Measurements from ENCODE around the gene PNMA6E.
"Not testable (repeated sequence)": the region's sequence is repeated elsewhere in the genome, so short reads cannot be mapped to it uniquely, and the experiment has no call there.

Gene PNMA6E

GRCh38 chrX:153395613-153396319 is 5.4 kb downstream of the PNMA6E start:
- Histone ChIP-seq H3K4me3 (ENCODE audit: insufficient read depth, low read length, poor library complexity, severe bottlenecking) (no peak overlapping the region), H3K36me3 (ENCODE audit: low read length) (no peaks in the 10 kb centered on the region), H4K20me1 (ENCODE audit: low read depth, low read length) (no peaks in the 10 kb centered on the region), H2AFZ (ENCODE audit: low read depth, low read length, severe bottlenecking) (no peak overlapping the region), H3K27ac (ENCODE audit: low read depth, low read length) (no peak overlapping the region), H3F3A (ENCODE audit: insufficient read depth) (no peaks in the 10 kb centered on the region), H3K9me3 (ENCODE audit: insufficient read depth, low read length) (no peaks in the 10 kb centered on the region), H3K4me2 (ENCODE audit: low read depth, low read length, poor library complexity, severe bottlenecking) (no peak overlapping the region), H3K9me2 (replicated peaks; ENCODE audit: insufficient read depth, low read length) (no peaks in the 10 kb centered on the region), H3K27me3 (ENCODE audit: low read length) (no peaks in the 10 kb centered on the region), H3K79me2 (ENCODE audit: insufficient read depth, low read length) (no peaks in the 10 kb centered on the region), H3K9ac (ENCODE audit: low read length) (no peak overlapping the region)
- TF ChIP-seq EZH2phosphoT487 (conservative IDR thresholded peaks at IDR 0.05; ENCODE audit: low read length) (no peak), CTCF (IDR thresholded peaks at IDR 0.05; ENCODE audit: insufficient read depth, low read length, poor library complexity, severe bottlenecking) (no peak)

DNA sequence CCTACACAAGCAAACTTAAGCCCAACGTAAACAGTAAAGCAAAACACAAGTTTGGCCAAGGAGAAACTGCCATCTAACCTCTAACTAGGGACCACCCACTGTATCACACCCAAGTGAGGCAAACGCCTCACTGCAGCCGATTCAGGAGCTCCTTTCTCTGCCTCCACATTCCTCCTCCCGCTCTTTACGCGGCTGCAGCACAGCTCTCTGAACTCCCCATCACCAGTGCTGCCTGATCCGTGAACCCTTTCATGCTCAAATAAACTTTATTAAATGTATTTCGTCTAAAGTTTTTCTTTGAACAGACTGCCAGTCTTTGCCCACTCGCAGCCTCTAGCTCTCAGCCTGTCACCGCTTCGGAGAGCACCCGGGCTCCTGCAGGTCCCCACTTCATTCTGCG is 6.5 kb downstream of the PNMA6E start:
- H3K9me2 ChIP-seq (replicated peaks; ENCODE audit: insufficient read depth, low read length), result no peaks in the 10 kb centered on the region
- H3K9me3 ChIP-seq (ENCODE audit: insufficient read depth, low read length), result no peaks in the 10 kb centered on the region
- H3K27ac ChIP-seq (ENCODE audit: low read depth, low read length), result no peak overlapping the region
- no peak overlapping the region for H3K4me3 ChIP-seq (ENCODE audit: insufficient read depth, low read length, poor library complexity, severe bottlenecking)
- no peak overlapping the region for H3K9ac ChIP-seq (ENCODE audit: low read length)
- H3F3A ChIP-seq (ENCODE audit: insufficient read depth), result no peaks in the 10 kb centered on the region
- no peaks in the 10 kb centered on the region for H3K79me2 ChIP-seq (ENCODE audit: insufficient read depth, low read length)
- no peak overlapping the region for H3K4me2 ChIP-seq (ENCODE audit: low read depth, low read length, poor library complexity, severe bottlenecking)
- H4K20me1 ChIP-seq (ENCODE audit: low read depth, low read length), result no peaks in the 10 kb centered on the region
- H3K36me3 ChIP-seq (ENCODE audit: low read length), result no peaks in the 10 kb centered on the region
- TF ChIP-seq EZH2phosphoT487 (conservative IDR thresholded peaks at IDR 0.05; ENCODE audit: low read length) (no peak), CTCF (IDR thresholded peaks at IDR 0.05; ENCODE audit: insufficient read depth, low read length, poor library complexity, severe bottlenecking) (no peak)
- H3K27me3 ChIP-seq (ENCODE audit: low read length), result no peaks in the 10 kb centered on the region
- H2AFZ ChIP-seq (ENCODE audit: low read depth, low read length, severe bottlenecking), result no peak overlapping the region

GRCh38 chrX:153392642-153393321 is 8.4 kb downstream of the PNMA6E start:
- Histone ChIP-seq H2AFZ (ENCODE audit: low read depth, low read length, severe bottlenecking) (no peak overlapping the region), H3K4me2 (ENCODE audit: low read depth, low read length, poor library complexity, severe bottlenecking) (no peak overlapping the region), H4K20me1 (ENCODE audit: low read depth, low read length) (no peaks in the 10 kb centered on the region), H3K9ac (ENCODE audit: low read length) (no peak overlapping the region), H3K27ac (ENCODE audit: low read depth, low read length) (no peak overlapping the region), H3K9me2 (replicated peaks; ENCODE audit: insufficient read depth, low read length) (no peaks in the 10 kb centered on the region), H3K79me2 (ENCODE audit: insufficient read depth, low read length) (no peaks in the 10 kb centered on the region), H3K27me3 (ENCODE audit: low read length) (no peaks in the 10 kb centered on the region), H3K9me3 (ENCODE audit: insufficient read depth, low read length) (no peaks in the 10 kb centered on the region), H3K4me3 (ENCODE audit: insufficient read depth, low read length, poor library complexity, severe bottlenecking) (no peak overlapping the region), H3K36me3 (ENCODE audit: low read length) (no peaks in the 10 kb centered on the region), H3F3A (ENCODE audit: insufficient read depth) (no peaks in the 10 kb centered on the region)
- TF ChIP-seq CTCF (IDR thresholded peaks at IDR 0.05; ENCODE audit: insufficient read depth, low read length, poor library complexity, severe bottlenecking) (no peak), EZH2phosphoT487 (conservative IDR thresholded peaks at IDR 0.05; ENCODE audit: low read length) (no peak)

DNA sequence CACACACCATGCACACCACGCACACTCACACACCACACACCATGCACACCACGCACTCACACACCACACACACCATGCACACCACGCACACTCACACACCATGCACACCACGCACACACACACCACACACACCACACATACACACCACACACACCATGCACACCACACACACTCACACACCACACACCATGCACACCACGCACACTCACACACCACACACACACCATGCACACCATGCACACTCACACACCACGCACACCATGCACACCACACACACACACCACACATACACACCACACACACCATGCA is 11.7 kb downstream of the PNMA6E start:
- not testable (repeated sequence) for H3F3A ChIP-seq (ENCODE audit: insufficient read depth); H3K4me2 ChIP-seq (ENCODE audit: low read depth, low read length, poor library complexity, severe bottlenecking); H3K9me2 ChIP-seq (replicated peaks; ENCODE audit: insufficient read depth, low read length); H3K4me3 ChIP-seq (ENCODE audit: insufficient read depth, low read length, poor library complexity, severe bottlenecking); H3K27ac ChIP-seq (ENCODE audit: low read depth, low read length); H3K79me2 ChIP-seq (ENCODE audit: insufficient read depth, low read length); H3K27me3 ChIP-seq (ENCODE audit: low read length); H3K9ac ChIP-seq (ENCODE audit: low read length); H3K9me3 ChIP-seq (ENCODE audit: insufficient read depth, low read length); H4K20me1 ChIP-seq (ENCODE audit: low read depth, low read length); H3K36me3 ChIP-seq (ENCODE audit: low read length); H2AFZ ChIP-seq (ENCODE audit: low read depth, low read length, severe bottlenecking)

Data from SU-DHL-6 (cell line).